Thymus (tissue), 11 donors: ENCODE data around the gene HELT. TPM values are rescaled to one million over a fixed set of nuclear protein-coding genes. Genes with fewer than 3 reads are reported as not detected.

Source experiments
- DNase-seq, 9 donors: peaks; one replicate each; pipeline ENCODE4 v3.0.0-alpha.2; 2013; ENCODE audit warnings: low spot score in 9 of 9, low read depth in 6 of 9, missing footprints in 1 of 9
- H3K27ac ChIP-seq, 2 donors: one replicate each; pipeline ENCODE4 v1.5.1; 2013; ENCODE audit warnings: control low read depth in 1 of 2, low read depth in 1 of 2, low read length in 1 of 2, mild to moderate bottlenecking in 1 of 2, moderate library complexity in 1 of 2
- H3K27me3 ChIP-seq, 2 donors: one replicate each; pipeline ENCODE4 v1.5.1; 2013; ENCODE audit warnings: low read length in 1 of 2; ENCODE audit not compliant: control insufficient read depth in 2 of 2, insufficient read depth in 1 of 2
- H3K36me3 ChIP-seq, 2 donors: one replicate each; pipeline ENCODE4 v1.5.1; 2013; ENCODE audit warnings: low read length in 1 of 2, mild to moderate bottlenecking in 1 of 2, moderate library complexity in 1 of 2; ENCODE audit not compliant: control insufficient read depth in 2 of 2, insufficient read depth in 2 of 2
- H3K4me1 ChIP-seq, 2 donors: one replicate each; pipeline ENCODE4 v1.5.1; 2013; ENCODE audit warnings: low read length in 2 of 2; ENCODE audit not compliant: control insufficient read depth in 2 of 2, insufficient read depth in 2 of 2
- H3K4me3 ChIP-seq, 2 donors: one replicate each; pipeline ENCODE4 v1.5.1; 2013; ENCODE audit warnings: low read length in 2 of 2, control low read depth in 1 of 2, mild to moderate bottlenecking in 1 of 2
- H3K9me3 ChIP-seq, 2 donors: one replicate each; pipeline ENCODE4 v1.5.1; 2013; ENCODE audit warnings: low read length in 1 of 2, mild to moderate bottlenecking in 1 of 2; ENCODE audit not compliant: control insufficient read depth in 2 of 2, insufficient read depth in 1 of 2
- WGBS: extraction: QIAGEN DNeasy Blood & Tissue Kit; methylation state at CpG from one replicate; pipeline ENCODE4 v1.1.7; 2013; 5-methylcytosine and 5-hydroxymethylcytosine counted together
- polyA plus RNA-seq: library from polyadenylated mRNA; stranded (reverse); fragments of 200-250 nt; gene quantifications from one replicate; pipeline ENCODE4 v1.2.3, GENCODE V29; 2013
- total RNA-seq: library from RNA; stranded (reverse); fragments of 120-200 nt; gene quantifications from one replicate; pipeline ENCODE4 v1.2.4, GENCODE V29; 2013
- donor health status: healthy.

Gene HELT
- total and polyA plus RNA-seq, 2 donors: 0.07 TPM; not detected in 1

DNA sequence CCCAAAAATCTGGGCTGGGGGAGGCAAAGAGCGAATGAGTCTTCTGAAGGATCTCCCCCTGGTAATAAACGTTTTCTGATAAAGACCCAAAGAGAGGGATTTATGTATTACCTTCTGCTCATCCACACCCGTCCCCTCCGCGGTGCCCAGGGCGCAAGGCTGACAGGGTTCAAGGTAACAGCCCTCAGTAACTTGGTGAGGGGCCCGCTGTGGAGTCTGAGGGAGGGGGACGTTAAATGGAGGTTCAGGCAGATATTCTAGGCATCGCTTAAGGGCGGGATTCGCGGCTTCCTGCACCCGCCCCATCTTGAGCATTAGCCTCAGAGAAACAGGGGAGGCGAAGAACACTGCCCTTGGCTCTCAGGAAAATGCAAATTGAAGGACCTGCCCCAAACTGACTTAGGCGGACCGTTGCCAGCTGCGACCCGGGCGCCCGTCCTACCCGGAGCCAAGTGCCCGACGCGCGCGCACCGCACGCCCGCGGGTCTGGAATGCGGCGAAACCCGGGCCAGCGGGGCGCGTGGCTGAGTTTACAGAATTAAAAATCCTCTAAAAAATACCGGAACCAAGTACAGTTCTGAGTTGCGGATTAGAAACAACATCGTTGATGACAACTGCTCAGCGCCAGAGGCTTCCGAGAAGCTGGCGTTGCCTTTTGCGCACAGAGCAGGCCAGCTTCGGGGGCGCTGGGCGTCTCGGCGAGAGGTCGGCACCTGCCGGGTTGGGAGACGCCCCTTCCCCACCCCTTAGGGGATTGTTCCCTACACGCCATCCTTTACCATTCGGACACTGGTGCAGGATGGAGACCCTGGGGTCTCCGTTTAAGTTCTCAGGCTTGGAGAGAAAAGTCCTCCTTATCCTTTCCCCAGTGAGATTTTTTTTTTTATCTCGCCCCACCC, 2.8 kb downstream of the HELT start:
- no peaks in the 10 kb centered on the region for H3K4me1 ChIP-seq
- no peak for DNase-seq
- no peak overlapping the region for H3K27ac ChIP-seq
- H3K27me3 ChIP-seq: peaks cover 76 to 96% of the 10 kb centered on the region in 2 donors
- H3K4me3 ChIP-seq: no peak overlapping the region
- 5% methylated on average over 55 of the region's 55 CpGs for WGBS
- no peaks in the 10 kb centered on the region for H3K36me3 ChIP-seq
- H3K9me3 ChIP-seq: peaks cover 0 to 3% of the 10 kb centered on the region in 2 donors

DNA sequence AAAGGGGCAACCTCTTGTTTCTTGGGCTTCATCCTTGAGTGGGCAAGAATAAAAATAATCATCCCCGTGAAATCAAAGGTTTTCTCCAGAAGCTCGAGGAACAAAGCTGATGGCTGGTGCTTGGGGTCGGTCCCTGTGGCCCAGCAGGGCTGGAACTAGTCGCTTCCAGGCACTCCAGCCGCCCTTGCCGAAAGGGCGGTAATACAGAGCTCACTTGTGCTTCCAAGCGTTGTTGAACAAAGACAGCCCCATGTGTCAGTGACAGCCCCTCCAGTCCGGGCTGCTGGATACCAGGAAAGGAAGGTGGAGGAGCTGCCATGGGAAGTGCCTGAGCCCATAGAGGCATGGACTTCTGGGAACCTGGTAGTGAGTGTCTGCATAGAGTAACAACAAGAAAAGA, 5.2 kb downstream of the HELT start:
- no peaks in the 10 kb centered on the region for H3K36me3 ChIP-seq
- no peaks in the 10 kb centered on the region for H3K9me3 ChIP-seq
- 55% methylated on average over 9 of the region's 9 CpGs for whole genome bisulfite sequencing
- H3K4me1 ChIP-seq: no peaks in the 10 kb centered on the region
- H3K27me3 ChIP-seq: peaks cover 52 to 77% of the 10 kb centered on the region in 2 donors
- no peak for DNase-seq
- no peak overlapping the region for H3K27ac ChIP-seq
- H3K4me3 ChIP-seq: no peak overlapping the region

DNA sequence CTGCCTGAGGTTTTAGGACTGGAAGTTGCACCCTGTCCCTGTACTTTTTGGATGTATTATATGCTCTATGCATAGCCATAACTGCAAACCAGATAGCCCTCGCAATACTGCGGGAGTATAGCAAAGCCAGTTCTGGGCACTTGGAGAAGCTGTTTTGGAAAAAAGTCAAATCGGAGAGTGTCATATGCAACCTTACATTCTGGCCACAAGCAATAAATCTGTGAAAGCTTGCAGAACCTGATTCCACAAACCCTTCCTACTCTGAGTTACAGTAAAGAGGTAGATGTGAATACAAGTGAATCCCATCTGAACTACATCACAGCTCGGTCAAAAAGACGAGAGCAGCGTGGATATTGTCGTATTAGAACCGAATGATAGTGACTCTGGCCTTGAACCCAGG, 10.3 kb downstream of the HELT start:
- H3K4me1 ChIP-seq: no peaks in the 10 kb centered on the region
- H3K9me3 ChIP-seq: no peaks in the 10 kb centered on the region
- no peak overlapping the region for H3K4me3 ChIP-seq
- peaks cover 3 to 45% of the 10 kb centered on the region in 2 donors for H3K27me3 ChIP-seq
- WGBS: 95% methylated on average over 8 of the region's 8 CpGs
- DNase-seq: no peak
- no peak overlapping the region for H3K27ac ChIP-seq
- no peaks in the 10 kb centered on the region for H3K36me3 ChIP-seq

DNA sequence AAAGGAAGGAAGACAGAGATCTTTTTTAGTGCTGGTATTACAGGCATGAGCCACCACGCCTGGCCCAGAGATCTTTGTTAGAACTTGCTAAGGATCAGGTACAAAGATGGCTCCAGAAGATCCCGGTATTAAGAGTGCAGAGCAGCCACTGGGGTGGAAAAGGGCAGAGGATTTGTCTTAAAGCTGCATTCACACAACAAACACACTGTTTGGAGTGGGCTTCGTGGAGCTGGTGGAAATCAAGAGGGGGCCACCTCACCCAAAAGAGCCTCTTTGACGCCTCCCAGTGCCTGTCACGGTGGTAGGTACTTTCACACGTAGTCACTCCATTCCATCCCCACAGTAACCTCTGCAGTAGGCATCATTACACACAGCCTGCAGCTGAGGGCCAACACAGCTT, 13.3 kb downstream of the HELT start:
- no peaks in the 10 kb centered on the region for H3K36me3 ChIP-seq
- no peak for DNase-seq
- H3K27ac ChIP-seq: no peak overlapping the region
- no peaks in the 10 kb centered on the region for H3K9me3 ChIP-seq
- no peak overlapping the region for H3K4me3 ChIP-seq
- 82% methylated on average over 6 of the region's 6 CpGs for WGBS
- peaks cover 0 to 25% of the 10 kb centered on the region in 2 donors for H3K27me3 ChIP-seq
- H3K4me1 ChIP-seq: no peaks in the 10 kb centered on the region

DNA sequence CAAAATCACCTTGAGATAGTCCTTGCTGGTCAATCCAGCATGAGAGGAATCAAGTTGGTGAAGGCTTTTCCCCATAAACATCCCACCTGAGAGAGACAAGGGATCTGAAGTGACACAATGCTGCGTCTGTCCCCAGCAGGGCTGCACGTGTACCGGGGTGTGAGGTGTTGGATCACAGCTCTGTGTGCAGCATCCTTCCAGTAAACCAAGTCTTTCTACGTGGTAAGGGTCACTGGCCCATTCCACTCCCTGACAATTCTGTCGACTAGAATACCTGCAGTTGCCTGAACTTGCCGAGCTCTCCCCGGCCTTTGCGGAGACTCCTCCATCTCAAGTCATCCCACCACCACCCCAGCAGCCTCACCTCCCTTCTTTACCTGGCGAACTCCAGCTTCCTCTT, 14.8 kb downstream of the HELT start:
- no peaks in the 10 kb centered on the region for H3K36me3 ChIP-seq
- H3K27me3 ChIP-seq: peaks cover 0 to 24% of the 10 kb centered on the region in 2 donors
- H3K27ac ChIP-seq: no peak overlapping the region
- H3K4me3 ChIP-seq: no peak overlapping the region
- 86% methylated on average over 9 of the region's 9 CpGs for WGBS
- no peaks in the 10 kb centered on the region for H3K4me1 ChIP-seq
- no peaks in the 10 kb centered on the region for H3K9me3 ChIP-seq
- no peak for DNase-seq

DNA sequence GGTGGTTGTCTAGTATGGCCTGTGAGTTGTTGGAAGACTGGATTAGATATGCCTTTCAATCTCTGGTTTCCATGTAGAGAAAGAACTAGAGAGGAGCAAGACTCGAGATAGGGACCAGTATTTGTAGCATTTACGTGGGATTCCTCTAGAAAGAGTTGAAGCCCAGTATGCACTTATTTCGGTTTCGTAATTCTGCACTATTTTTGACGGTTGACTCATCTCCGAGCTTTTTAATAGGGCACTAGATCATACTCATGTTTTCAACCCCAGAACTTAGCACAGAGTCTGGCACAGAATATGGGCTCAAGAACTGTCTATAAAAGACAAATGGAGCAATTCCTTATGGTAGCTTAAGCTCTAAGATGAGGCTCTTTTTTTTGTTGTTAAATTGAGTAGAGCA, 15.7 kb downstream of the HELT start:
- H3K4me1 ChIP-seq: no peaks in the 10 kb centered on the region
- WGBS: 85% methylated on average over 6 of the region's 6 CpGs

DNA sequence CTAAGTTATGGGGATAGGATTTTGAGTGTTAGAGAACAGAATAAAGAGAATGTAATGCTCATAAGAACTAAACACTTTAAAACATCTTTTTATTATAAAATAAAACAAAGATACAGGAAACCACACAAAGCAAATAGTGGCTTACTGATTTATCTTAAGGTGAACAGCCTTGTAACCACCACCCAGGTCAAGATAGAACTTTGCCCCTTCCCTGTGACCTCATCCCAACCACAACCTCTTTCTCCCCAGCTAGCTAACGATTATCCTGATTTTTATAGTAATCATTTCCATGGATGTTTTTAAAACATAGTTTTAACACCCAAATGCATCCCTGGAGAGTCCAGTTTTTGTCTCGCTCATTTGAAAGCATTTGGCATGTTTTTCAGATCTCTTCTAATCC, 17.0 kb downstream of the HELT start:
- WGBS: 53% methylated on average over 2 of the region's 2 CpGs
- DNase-seq: no peak
- Histone ChIP-seq H3K4me3 (no peak overlapping the region), H3K4me1 (no peaks in the 10 kb centered on the region), H3K27ac (no peak overlapping the region), H3K36me3 (no peaks in the 10 kb centered on the region), H3K9me3 (no peaks in the 10 kb centered on the region), H3K27me3 (peaks cover 0 to 17% of the 10 kb centered on the region in 2 donors)

More for the DNA sequence above, 15.7 kb downstream of the HELT start:
- Histone ChIP-seq H3K27me3 (peaks cover 0 to 19% of the 10 kb centered on the region in 2 donors), H3K9me3 (no peaks in the 10 kb centered on the region), H3K27ac (no peak overlapping the region), H3K4me3 (no peak overlapping the region), H3K36me3 (no peaks in the 10 kb centered on the region)
- no peak for DNase-seq

DNA sequence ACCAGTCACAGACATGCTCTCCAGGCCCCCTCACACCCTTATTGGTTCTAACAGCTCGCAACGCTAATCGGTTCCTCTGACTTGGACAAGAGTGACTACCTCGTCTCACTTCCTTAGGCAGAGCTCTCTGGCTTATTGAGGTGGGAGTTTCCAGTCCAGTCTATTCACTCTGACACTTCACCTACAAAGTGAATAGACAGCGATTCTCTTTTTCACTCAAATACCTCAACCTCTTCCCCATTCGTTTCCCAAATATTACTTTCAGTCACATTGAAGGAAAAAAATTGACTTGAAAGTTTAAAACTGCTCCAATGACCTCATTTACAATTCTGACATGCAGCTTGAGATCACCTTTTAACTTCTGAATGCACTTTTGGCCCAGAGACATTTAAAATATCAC, 17.7 kb downstream of the HELT start:
- Histone ChIP-seq H3K27me3 (peaks cover 0 to 12% of the 10 kb centered on the region in 2 donors), H3K4me1 (no peaks in the 10 kb centered on the region), H3K27ac (no peak overlapping the region), H3K4me3 (no peak overlapping the region), H3K9me3 (no peaks in the 10 kb centered on the region), H3K36me3 (no peaks in the 10 kb centered on the region)
- DNase-seq: no peak
- 94% methylated on average over 6 of the region's 6 CpGs for WGBS

DNA sequence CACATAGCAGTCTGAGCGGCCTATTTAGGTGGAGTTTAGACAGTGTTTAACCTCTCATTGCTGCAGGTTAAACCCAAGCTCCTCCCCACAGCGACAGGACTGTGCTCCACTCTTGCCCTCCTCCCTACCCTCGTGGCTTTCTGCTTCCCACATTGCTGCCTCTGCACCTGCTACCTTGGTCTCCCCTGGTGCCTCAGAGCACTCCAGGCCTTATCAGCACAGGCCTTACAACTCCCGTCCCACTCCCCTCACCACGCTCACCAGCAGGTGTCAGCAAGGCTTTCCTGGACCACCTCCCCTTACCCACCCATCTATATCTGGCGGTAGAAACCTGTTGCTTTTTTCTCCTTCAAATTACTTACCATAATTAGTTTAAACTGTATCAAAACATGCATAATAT, 18.6 kb downstream of the HELT start:
- no peaks in the 10 kb centered on the region for H3K36me3 ChIP-seq
- peaks cover 0 to 10% of the 10 kb centered on the region in 2 donors for H3K27me3 ChIP-seq
- no peak overlapping the region for H3K4me3 ChIP-seq
- DNase-seq: no peak
- no peaks in the 10 kb centered on the region for H3K9me3 ChIP-seq
- H3K27ac ChIP-seq: no peak overlapping the region
- WGBS: 45% methylated on average over 6 of the region's 6 CpGs
- H3K4me1 ChIP-seq: no peaks in the 10 kb centered on the region
